ACC112 (cell line): ENCODE results near the gene TMEM120A.
"Not testable (repeated sequence)": the region's sequence is repeated elsewhere in the genome, so short reads cannot be mapped to it uniquely, and the experiment has no call there.

Source experiments
- H2AFZ ChIP-seq: fragments of 200-600 bp; sonication (generic); one replicate; pipeline ENCODE4 v1.6.0; 2017; ENCODE audit warnings: antibody characterized with exemption, low read length; ENCODE audit not compliant: unreplicated experiment
- H3K27ac ChIP-seq: fragments of 200-600 bp; sonication (generic); 2 replicates; pipeline ENCODE4 v1.5.1; 2014; ENCODE audit warnings: low read depth, mild to moderate bottlenecking, antibody characterized with exemption, low read length, moderate library complexity
- H3K27me3 ChIP-seq: fragments of 200-600 bp; sonication (generic); 2 replicates; pipeline ENCODE4 v1.6.1; 2014; ENCODE audit warnings: mild to moderate bottlenecking, antibody characterized with exemption, low read length, moderate library complexity, mixed read lengths; ENCODE audit not compliant: insufficient read depth
- H3K36me3 ChIP-seq: fragments of 200-600 bp; sonication (generic); 2 replicates; pipeline ENCODE4 v1.6.1; 2016; ENCODE audit warnings: mild to moderate bottlenecking, antibody characterized with exemption, low read length, moderate library complexity, mixed read lengths; ENCODE audit not compliant: insufficient read depth
- H3K4me1 ChIP-seq: fragments of 200-600 bp; sonication (generic); one replicate; pipeline ENCODE4 v1.6.1; 2016; ENCODE audit warnings: low read length, mixed read lengths; ENCODE audit not compliant: insufficient read depth, unreplicated experiment, control insufficient read depth
- H3K4me3 ChIP-seq: fragments of 200-600 bp; sonication (generic); 2 replicates; pipeline ENCODE4 v1.5.1; 2014; ENCODE audit warnings: mild to moderate bottlenecking, low read depth, low read length
- H3K79me2 ChIP-seq: fragments of 200-600 bp; sonication (generic); one replicate; pipeline ENCODE4 v1.6.0; 2016; ENCODE audit warnings: low read length; ENCODE audit not compliant: control insufficient read depth, unreplicated experiment, insufficient read depth

Gene TMEM120A

GRCh38 chr7:76011442-76011861 is 17.1 kb upstream of the TMEM120A start:
- Histone ChIP-seq H3K4me3 (peak overlapping the region; percentile 28; the same call in 1 of the 2 replicates), H3K79me2 (no peaks in the 10 kb centered on the region), H2AFZ (no peak overlapping the region), H3K27ac (peak overlapping the region; percentile 53), H3K36me3 (no peaks in the 10 kb centered on the region), H3K27me3 (no peaks in the 10 kb centered on the region), H3K4me1 (peaks cover 24% of the 10 kb centered on the region)

DNA sequence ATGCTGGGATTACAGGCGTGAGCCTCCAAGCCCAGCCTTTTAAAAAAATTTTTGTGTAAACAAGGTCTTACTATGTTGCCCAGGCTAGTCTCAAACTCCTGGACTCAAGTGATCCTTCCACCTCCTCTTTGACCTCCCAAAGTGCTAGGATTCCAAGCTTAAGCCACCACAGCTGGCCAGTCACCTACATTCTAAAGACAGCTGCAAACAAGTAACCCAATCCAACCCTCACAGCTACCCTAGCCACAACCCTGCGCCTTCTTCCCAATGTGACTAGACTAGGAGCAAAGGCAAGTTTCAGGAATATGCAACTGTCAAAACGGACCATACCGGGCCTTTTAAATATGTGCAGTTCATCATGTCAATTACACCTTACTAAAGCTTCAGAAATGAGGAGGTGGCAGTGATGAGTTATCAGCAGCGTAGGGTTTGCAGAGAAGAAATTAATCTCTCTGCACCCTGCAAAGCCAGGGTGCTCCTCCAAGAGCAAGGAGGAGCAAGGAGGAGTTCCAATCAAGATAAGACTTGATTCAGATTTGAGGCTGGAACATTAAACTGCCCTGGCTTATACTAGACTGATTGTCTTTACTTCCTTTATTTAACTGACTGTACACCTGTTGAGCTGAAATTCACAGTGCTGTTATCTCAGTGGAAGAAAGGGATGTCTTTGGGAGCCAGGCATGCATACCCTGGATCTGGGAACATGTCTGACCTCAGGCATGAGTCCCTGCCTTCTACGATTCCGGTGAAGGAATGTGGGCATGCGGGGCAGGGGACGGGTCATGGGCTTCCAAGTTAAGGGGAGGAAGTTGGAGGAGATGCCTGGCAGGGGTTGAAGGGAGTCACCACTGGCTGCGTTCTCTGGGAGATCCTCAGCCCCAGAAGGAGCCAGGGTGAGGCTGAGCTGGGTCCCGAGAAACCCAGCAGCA is 15.5 kb upstream of the TMEM120A start:
- no peak overlapping the region for H2AFZ ChIP-seq
- peaks cover 24% of the 10 kb centered on the region for H3K4me1 ChIP-seq
- no peak overlapping the region for H3K4me3 ChIP-seq
- peak overlapping the region; percentile 70 for H3K27ac ChIP-seq
- no peaks in the 10 kb centered on the region for H3K79me2 ChIP-seq
- H3K27me3 ChIP-seq = no peaks in the 10 kb centered on the region
- H3K36me3 ChIP-seq = no peaks in the 10 kb centered on the region

GRCh38 chr7:76008156-76008687 is 13.8 kb upstream of the TMEM120A start:
- H3K79me2 ChIP-seq = no peaks in the 10 kb centered on the region
- peaks cover 24% of the 10 kb centered on the region for H3K4me1 ChIP-seq
- peak overlapping the region; percentile 70 for H3K27ac ChIP-seq
- no peaks in the 10 kb centered on the region for H3K36me3 ChIP-seq
- no peak overlapping the region for H3K4me3 ChIP-seq
- H3K27me3 ChIP-seq = no peaks in the 10 kb centered on the region
- no peak overlapping the region for H2AFZ ChIP-seq

DNA sequence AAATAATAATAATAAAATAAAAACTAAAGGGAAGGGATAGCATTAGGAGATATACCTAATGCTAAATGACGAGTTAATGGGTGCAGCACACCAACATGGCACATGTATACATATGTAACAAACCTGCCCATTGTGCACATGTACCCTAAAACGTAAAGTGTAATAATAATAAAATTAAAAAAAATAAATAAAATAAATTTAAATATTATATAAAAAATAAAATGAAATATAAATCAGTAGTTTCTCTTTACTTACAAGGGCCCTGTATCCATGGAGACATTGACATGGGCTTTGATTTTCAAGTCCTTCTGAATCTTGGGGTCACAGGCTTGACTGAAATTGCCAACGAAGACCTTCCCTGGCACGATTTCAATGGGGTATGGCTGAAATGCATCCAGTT is 10.6 kb upstream of the TMEM120A start:
- H3K4me3 ChIP-seq, H3K27me3 ChIP-seq, H2AFZ ChIP-seq, H3K36me3 ChIP-seq, H3K27ac ChIP-seq, H3K79me2 ChIP-seq: not testable (repeated sequence)
- peaks cover 12% of the 10 kb centered on the region for H3K4me1 ChIP-seq

GRCh38 chr7:76003351-76003750 is 9.0 kb upstream of the TMEM120A start:
- H3K27ac ChIP-seq = no peak overlapping the region
- peaks cover 2% of the 10 kb centered on the region for H3K4me1 ChIP-seq
- H3K4me3 ChIP-seq = no peak overlapping the region
- H3K27me3 ChIP-seq = no peaks in the 10 kb centered on the region
- no peaks in the 10 kb centered on the region for H3K79me2 ChIP-seq
- no peak overlapping the region for H2AFZ ChIP-seq
- peaks cover 5% of the 10 kb centered on the region; the same call in 1 of the 2 replicates for H3K36me3 ChIP-seq

- Histone ChIP-seq H3K27me3 (no peaks in the 10 kb centered on the region), H3K79me2 (no peaks in the 10 kb centered on the region), H3K36me3 (peaks cover 5% of the 10 kb centered on the region; the same call in 1 of the 2 replicates), H2AFZ (no peak overlapping the region), H3K4me3 (no peak overlapping the region), H3K27ac (no peak overlapping the region), H3K4me1 (no peaks in the 10 kb centered on the region)
Measured at GRCh38 chr7:76002822-76003221, 8.4 kb upstream of the TMEM120A start.

DNA sequence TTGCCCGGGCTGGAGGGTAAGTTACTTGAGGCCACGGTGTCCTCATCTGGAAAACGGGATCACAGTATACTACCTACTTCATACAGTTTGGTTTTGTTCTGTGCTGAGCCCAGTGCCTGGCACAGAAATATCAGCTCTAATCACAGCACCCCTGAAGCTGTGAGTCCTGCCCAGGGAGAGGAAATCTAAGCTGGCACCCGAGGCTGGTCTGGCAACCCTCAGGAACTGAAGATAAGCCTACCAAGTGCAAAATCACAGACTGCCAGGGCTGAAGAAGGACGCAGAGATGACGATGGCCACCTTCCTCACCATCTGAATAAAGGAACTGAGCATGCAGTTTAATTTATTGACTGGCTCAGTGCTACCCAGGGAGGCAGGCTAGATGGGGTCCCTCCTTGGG is 7.7 kb upstream of the TMEM120A start:
- Histone ChIP-seq H2AFZ (no peak overlapping the region), H3K36me3 (peaks cover 5% of the 10 kb centered on the region; the same call in 1 of the 2 replicates)

GRCh38 chr7:76000566-76000965 is 6.2 kb upstream of the TMEM120A start:
- Histone ChIP-seq H2AFZ (no peak overlapping the region), H3K79me2 (no peaks in the 10 kb centered on the region), H3K27me3 (no peaks in the 10 kb centered on the region), H3K36me3 (peaks cover 5% of the 10 kb centered on the region; the same call in 1 of the 2 replicates), H3K4me3 (no peak overlapping the region), H3K27ac (no peak overlapping the region), H3K4me1 (no peaks in the 10 kb centered on the region)

More for the DNA sequence above, 7.7 kb upstream of the TMEM120A start:
- Histone ChIP-seq H3K79me2 (no peaks in the 10 kb centered on the region), H3K27ac (no peak overlapping the region), H3K4me3 (no peak overlapping the region), H3K27me3 (no peaks in the 10 kb centered on the region), H3K4me1 (no peaks in the 10 kb centered on the region)

- Histone ChIP-seq H2AFZ (no peak overlapping the region), H3K79me2 (no peaks in the 10 kb centered on the region), H3K27ac (no peak overlapping the region), H3K4me1 (peaks cover 10% of the 10 kb centered on the region), H3K36me3 (peaks cover 5% of the 10 kb centered on the region; the same call in 1 of the 2 replicates), H3K27me3 (no peaks in the 10 kb centered on the region), H3K4me3 (no peak overlapping the region)
Measured at GRCh38 chr7:75998038-75998437, 3.6 kb upstream of the TMEM120A start.

- no peak overlapping the region for H3K27ac ChIP-seq
- no peak overlapping the region for H3K4me3 ChIP-seq
- no peaks in the 10 kb centered on the region for H3K79me2 ChIP-seq
- no peaks in the 10 kb centered on the region for H3K27me3 ChIP-seq
- no peak overlapping the region for H2AFZ ChIP-seq
- H3K36me3 ChIP-seq = peaks cover 5% of the 10 kb centered on the region; the same call in 1 of the 2 replicates
- peaks cover 11% of the 10 kb centered on the region for H3K4me1 ChIP-seq
Measured at GRCh38 chr7:75996476-75996875, 2.1 kb upstream of the TMEM120A start.

- Histone ChIP-seq H3K4me1 (peaks cover 11% of the 10 kb centered on the region), H3K4me3 (no peak overlapping the region), H3K79me2 (no peaks in the 10 kb centered on the region), H3K36me3 (peaks cover 3% of the 10 kb centered on the region; the same call in 1 of the 2 replicates), H3K27me3 (no peaks in the 10 kb centered on the region), H3K27ac (no peak overlapping the region), H2AFZ (no peak overlapping the region)
Measured at GRCh38 chr7:75995996-75996395, 1.6 kb upstream of the TMEM120A start.
